ENCODE data around the gene NXNL1. TPM values are rescaled to one million over a fixed set of nuclear protein-coding genes. Genes with fewer than 3 reads are reported as not detected.

NXNL1 gene
- total and polyA plus RNA-seq, 2 donors (not counting 3 experiments of a cell fraction or from before 2014, with no cell fraction given): not detected

DNA sequence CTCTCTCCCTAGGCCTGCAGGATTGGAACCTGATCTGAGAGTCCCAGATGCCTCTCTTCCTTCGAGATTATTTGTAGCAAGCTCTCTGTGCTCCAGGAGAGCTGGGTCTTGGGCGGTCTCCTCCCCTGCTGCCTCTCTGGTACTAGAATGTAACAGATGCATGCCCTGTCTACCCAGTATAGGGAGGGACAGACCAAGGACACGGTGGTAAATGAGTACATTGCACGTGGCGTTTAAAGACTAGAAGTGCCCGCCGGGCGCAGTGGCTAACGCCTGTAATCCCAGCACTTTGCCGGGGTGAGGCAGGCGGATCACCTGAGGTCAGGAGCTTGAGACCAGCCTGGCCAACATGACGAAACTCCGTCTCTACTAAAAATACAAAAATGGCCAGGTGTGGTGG lies 21.3 kb upstream of the NXNL1 start:
- H2AFZ ChIP-seq (ENCODE audit: low read depth, low read length): no peak overlapping the region
- no peak for DNase-seq (ENCODE audit: low read depth, low spot score)
- no peaks in the 10 kb centered on the region for H3K36me3 ChIP-seq (ENCODE audit: control insufficient read depth in 2 of 2, extremely low read depth in 1 of 2, insufficient read depth in 2 of 2, low read length in 2 of 2)
- no peak overlapping the region for H3K4me3 ChIP-seq (replicated peaks in 1 of 3; ENCODE audit: insufficient read depth in 1 of 3, low read depth in 1 of 3, low read length in 3 of 3)
- intact Hi-C loops (cut with micrococcal nuclease) (no loop called here), dilution Hi-C loops (cut with MboI; ENCODE audit: extremely low pct_ligation_motif_present, low sequenced_read_pairs) (no loop called here)
- ChIA-PET POLR2A (interaction anchor here (0.6 kb wide), 1 partner anchor 190 kb away, joined by 4 read pairs; no protein-coding TSS in a partner anchor), CTCF (interaction anchor here (1.7 kb wide), 1 partner anchor 14 kb away, joined by 5 read pairs; no protein-coding TSS in a partner anchor)
- H3K27ac ChIP-seq (ENCODE audit: insufficient read depth, low read depth, low read length): no peak overlapping the region
- no peaks in the 10 kb centered on the region for H3K9me3 ChIP-seq (replicated peaks; ENCODE audit: control insufficient read depth, insufficient read depth, low read length)
- no peak for TF ChIP-seq FOS (IDR thresholded peaks at IDR 0.05; ENCODE audit: borderline replicate concordance, insufficient read depth, low read length)
- no peak for TF ChIP-seq MYC (IDR thresholded peaks at IDR 0.05; ENCODE audit: low read depth, low read length)
- no peak for TF ChIP-seq EZH2 (IDR thresholded peaks at IDR 0.05; ENCODE audit: borderline replicate concordance, low read depth, low read length, severe bottlenecking)
- no peak for TF ChIP-seq CTCF (IDR thresholded peaks at IDR 0.05; ENCODE audit: extremely low read depth in 1 of 2, insufficient read depth in 1 of 2, low read depth in 1 of 2, low read length in 2 of 2)
- no peak for TF ChIP-seq MAX (IDR thresholded peaks at IDR 0.05; ENCODE audit: insufficient read depth, insufficient read length)
- TF ChIP-seq POLR2A (IDR thresholded peaks at IDR 0.05; ENCODE audit: low read depth, low read length): no peak
- no peak for TF ChIP-seq GATA2 (IDR thresholded peaks at IDR 0.05; ENCODE audit: insufficient read depth, insufficient read length, low read depth, low read length)
- TF ChIP-seq JUN (IDR thresholded peaks at IDR 0.05; ENCODE audit: borderline replicate concordance, insufficient read depth, insufficient read length, low read depth): no peak
- no peak for TF ChIP-seq POLR2AphosphoS5 (IDR thresholded peaks at IDR 0.05; ENCODE audit: insufficient read depth, low read depth, low read length)
- H3K4me1 ChIP-seq (ENCODE audit: control insufficient read depth, extremely low read depth, insufficient read depth, low read length): no peaks in the 10 kb centered on the region
- FAIRE-seq: no peak
- H3K9me1 ChIP-seq (replicated peaks; ENCODE audit: control insufficient read depth, extremely low read depth, insufficient read depth, low read length): no peaks in the 10 kb centered on the region
- H4K20me1 ChIP-seq (replicated peaks; ENCODE audit: control insufficient read depth, extremely low read depth, insufficient read depth, low read length): no peaks in the 10 kb centered on the region
- H3K79me2 ChIP-seq (ENCODE audit: control insufficient read depth, insufficient read depth, low read length): no peaks in the 10 kb centered on the region
- no peak overlapping the region for H3K4me2 ChIP-seq (ENCODE audit: insufficient read depth, low read length)
- BruUV-seq (replicated peaks): no TSS peak
- no peak overlapping the region for H3K9ac ChIP-seq (replicated peaks; ENCODE audit: extremely low read depth, insufficient read depth, low read length)
- H3K27me3 ChIP-seq (ENCODE audit: control insufficient read depth in 2 of 2, insufficient read depth in 2 of 2, low read length in 2 of 2): no peaks in the 10 kb centered on the region
